Muscle layer of duodenum (tissue), 2 donors: Measurements from ENCODE around the gene COL8A1.

Experiments used
- H3K27ac ChIP-seq: one replicate; pipeline ENCODE4 v1.7.0; 2013; ENCODE audit warnings: mild to moderate bottlenecking, low read length
- H3K27me3 ChIP-seq: one replicate; pipeline ENCODE4 v1.7.0; 2013; ENCODE audit warnings: low read depth, mild to moderate bottlenecking, control low read depth, low read length
- H3K36me3 ChIP-seq, 2 donors: one replicate each; pipeline ENCODE4 v1.7.0; 2013; ENCODE audit warnings: low read length in 2 of 2, control low read depth in 1 of 2, mild to moderate bottlenecking in 1 of 2; ENCODE audit not compliant: insufficient read depth in 2 of 2, control insufficient read depth in 1 of 2
- H3K4me1 ChIP-seq, 2 donors: one replicate each; pipeline ENCODE4 v1.7.0; 2013; ENCODE audit warnings: low read length in 2 of 2, mild to moderate bottlenecking in 2 of 2, control low read depth in 1 of 2, moderate library complexity in 1 of 2; ENCODE audit not compliant: insufficient read depth in 2 of 2, control insufficient read depth in 1 of 2
- H3K4me3 ChIP-seq, 2 donors: one replicate each; pipeline ENCODE4 v1.7.0; 2013; ENCODE audit warnings: low read length in 2 of 2, low read depth in 1 of 2, mild to moderate bottlenecking in 1 of 2
- H3K9me3 ChIP-seq, 2 donors: one replicate each; pipeline ENCODE4 v1.7.0; 2013; ENCODE audit warnings: low read length in 2 of 2, control low read depth in 1 of 2, mild to moderate bottlenecking in 1 of 2; ENCODE audit not compliant: control insufficient read depth in 1 of 2
- donor health status: healthy.

Gene COL8A1

GRCh38 chr3:99777210-99777549 is 138.8 kb downstream of the COL8A1 start:
- Histone ChIP-seq H3K27me3 (no peaks in the 10 kb centered on the region), H3K36me3 (no peaks in the 10 kb centered on the region), H3K4me3 (no peak overlapping the region), H3K9me3 (no peaks in the 10 kb centered on the region), H3K4me1 (no peaks in the 10 kb centered on the region), H3K27ac (no peak overlapping the region)

GRCh38 chr3:99777708-99778107 is 139.3 kb downstream of the COL8A1 start:
- H3K9me3 ChIP-seq = no peaks in the 10 kb centered on the region
- H3K27me3 ChIP-seq = no peaks in the 10 kb centered on the region
- H3K4me1 ChIP-seq = no peaks in the 10 kb centered on the region
- no peak overlapping the region for H3K27ac ChIP-seq
- no peak overlapping the region for H3K4me3 ChIP-seq
- no peaks in the 10 kb centered on the region for H3K36me3 ChIP-seq

- H3K9me3 ChIP-seq = no peaks in the 10 kb centered on the region
- H3K27me3 ChIP-seq = no peaks in the 10 kb centered on the region
- no peaks in the 10 kb centered on the region for H3K4me1 ChIP-seq
- H3K36me3 ChIP-seq = no peaks in the 10 kb centered on the region
- H3K27ac ChIP-seq = no peak overlapping the region
- no peak overlapping the region for H3K4me3 ChIP-seq
Measured at GRCh38 chr3:99780749-99781148, 142.4 kb downstream of the COL8A1 start.

- no peaks in the 10 kb centered on the region for H3K9me3 ChIP-seq
Measured at GRCh38 chr3:99781761-99782160, 143.4 kb downstream of the COL8A1 start.

DNA sequence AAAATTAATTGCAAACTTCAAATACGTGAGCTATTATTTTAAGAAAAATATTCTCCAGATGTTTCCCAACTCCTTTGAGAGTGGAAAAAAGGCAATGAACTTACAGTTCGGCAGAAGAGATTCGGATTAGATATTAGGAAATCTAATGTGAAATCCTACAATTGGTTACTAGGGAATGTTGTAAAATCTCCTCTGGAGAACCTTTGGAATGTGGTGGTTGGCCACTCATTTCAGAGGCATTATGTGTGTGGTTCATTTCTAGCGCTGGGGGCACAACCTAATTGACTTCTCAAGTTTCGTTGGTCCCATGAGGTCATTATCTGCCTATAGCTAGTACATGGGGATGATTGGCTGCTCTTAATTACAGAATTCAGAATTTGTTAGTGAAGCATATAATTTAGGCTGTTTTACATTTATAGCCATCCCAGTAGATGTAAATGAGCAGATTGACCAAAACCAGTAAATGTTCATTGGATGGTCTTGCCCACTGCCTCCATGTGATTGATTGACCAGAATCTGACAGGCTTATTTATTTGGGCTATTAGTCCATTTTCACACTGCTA is 144.7 kb downstream of the COL8A1 start:
- Histone ChIP-seq H3K27ac (no peak overlapping the region), H3K27me3 (no peaks in the 10 kb centered on the region), H3K4me3 (no peak overlapping the region), H3K36me3 (no peaks in the 10 kb centered on the region), H3K4me1 (no peaks in the 10 kb centered on the region), H3K9me3 (no peaks in the 10 kb centered on the region)

More at GRCh38 chr3:99781761-99782160, 143.4 kb downstream of the COL8A1 start:
- Histone ChIP-seq H3K4me3 (no peak overlapping the region), H3K4me1 (no peaks in the 10 kb centered on the region), H3K27me3 (no peaks in the 10 kb centered on the region), H3K27ac (no peak overlapping the region), H3K36me3 (no peaks in the 10 kb centered on the region)

DNA sequence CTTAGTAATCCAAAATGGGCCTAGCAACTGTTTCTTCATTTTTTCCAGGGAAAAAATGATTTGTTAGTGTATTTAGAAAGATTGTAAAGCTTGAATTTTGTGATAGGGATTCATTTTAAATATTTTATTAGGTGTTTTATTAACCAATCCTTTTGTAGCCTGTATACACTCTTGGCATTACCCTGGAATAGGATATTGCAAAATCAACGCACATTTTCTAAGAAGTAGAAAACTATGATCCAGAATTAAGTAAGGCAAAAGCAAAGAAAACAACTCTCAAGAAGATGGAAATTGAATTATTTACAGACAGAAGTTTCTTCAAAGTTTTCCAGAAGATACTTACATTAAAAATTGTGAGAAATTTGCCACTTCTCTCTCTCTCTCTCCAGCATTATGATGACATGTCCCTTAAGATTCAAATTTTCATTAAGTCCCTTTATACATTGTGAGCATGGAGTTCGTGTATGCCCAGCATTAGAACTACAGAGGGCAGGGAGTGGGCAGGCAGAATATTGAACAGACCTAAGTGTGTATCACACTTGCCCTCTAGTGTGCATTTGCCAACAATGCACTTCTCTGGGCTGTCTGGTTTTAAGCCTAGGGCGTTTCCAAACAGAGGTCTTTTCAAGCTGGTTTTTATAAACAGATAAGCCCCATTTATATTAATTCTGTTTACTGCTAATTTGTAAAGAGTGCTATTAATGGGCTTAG is 150.8 kb downstream of the COL8A1 start:
- Histone ChIP-seq H3K27ac (no peak overlapping the region), H3K36me3 (no peaks in the 10 kb centered on the region), H3K9me3 (no peaks in the 10 kb centered on the region), H3K4me1 (no peaks in the 10 kb centered on the region), H3K4me3 (no peak overlapping the region), H3K27me3 (no peaks in the 10 kb centered on the region)

DNA sequence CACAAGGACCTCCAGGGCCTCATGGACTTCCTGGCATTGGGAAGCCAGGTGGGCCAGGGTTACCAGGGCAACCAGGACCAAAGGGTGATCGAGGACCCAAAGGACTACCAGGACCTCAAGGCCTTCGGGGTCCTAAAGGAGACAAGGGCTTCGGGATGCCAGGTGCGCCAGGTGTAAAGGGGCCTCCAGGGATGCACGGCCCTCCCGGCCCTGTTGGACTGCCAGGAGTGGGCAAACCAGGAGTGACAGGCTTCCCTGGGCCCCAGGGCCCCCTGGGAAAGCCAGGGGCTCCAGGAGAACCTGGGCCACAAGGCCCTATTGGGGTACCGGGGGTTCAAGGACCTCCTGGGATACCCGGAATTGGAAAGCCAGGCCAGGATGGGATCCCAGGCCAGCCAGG is 156.1 kb downstream of the COL8A1 start:
- Histone ChIP-seq H3K4me1 (no peaks in the 10 kb centered on the region), H3K4me3 (no peak overlapping the region), H3K9me3 (no peaks in the 10 kb centered on the region), H3K27me3 (no peaks in the 10 kb centered on the region), H3K36me3 (no peaks in the 10 kb centered on the region), H3K27ac (no peak overlapping the region)

DNA sequence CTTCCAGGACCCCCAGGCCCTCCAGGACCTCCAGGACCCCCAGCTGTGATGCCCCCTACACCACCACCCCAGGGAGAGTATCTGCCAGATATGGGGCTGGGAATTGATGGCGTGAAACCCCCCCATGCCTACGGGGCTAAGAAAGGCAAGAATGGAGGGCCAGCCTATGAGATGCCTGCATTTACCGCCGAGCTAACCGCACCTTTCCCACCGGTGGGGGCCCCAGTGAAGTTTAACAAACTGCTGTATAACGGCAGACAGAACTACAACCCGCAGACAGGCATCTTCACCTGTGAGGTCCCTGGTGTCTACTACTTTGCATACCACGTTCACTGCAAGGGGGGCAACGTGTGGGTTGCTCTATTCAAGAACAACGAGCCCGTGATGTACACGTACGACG is 157.2 kb downstream of the COL8A1 start:
- H3K4me3 ChIP-seq = no peak overlapping the region
- H3K4me1 ChIP-seq = no peaks in the 10 kb centered on the region
- H3K9me3 ChIP-seq = no peaks in the 10 kb centered on the region
- H3K27ac ChIP-seq = no peak overlapping the region
- no peaks in the 10 kb centered on the region for H3K36me3 ChIP-seq
- no peaks in the 10 kb centered on the region for H3K27me3 ChIP-seq

GRCh38 chr3:99799422-99799821 is 161.0 kb downstream of the COL8A1 start:
- Histone ChIP-seq H3K9me3 (peaks cover 0 to 4% of the 10 kb centered on the region in 2 donors), H3K27me3 (no peaks in the 10 kb centered on the region), H3K4me1 (no peaks in the 10 kb centered on the region), H3K36me3 (no peaks in the 10 kb centered on the region), H3K27ac (no peak overlapping the region), H3K4me3 (no peak overlapping the region)

- Histone ChIP-seq H3K4me1 (no peaks in the 10 kb centered on the region), H3K36me3 (peaks cover 0 to 6% of the 10 kb centered on the region in 2 donors), H3K27me3 (no peaks in the 10 kb centered on the region), H3K4me3 (no peak overlapping the region), H3K27ac (no peak overlapping the region), H3K9me3 (peaks cover 0 to 10% of the 10 kb centered on the region in 2 donors)
Measured at GRCh38 chr3:99803297-99803696, 164.9 kb downstream of the COL8A1 start.

GRCh38 chr3:99805160-99805559 is 166.8 kb downstream of the COL8A1 start:
- Histone ChIP-seq H3K27ac (no peak overlapping the region), H3K27me3 (no peaks in the 10 kb centered on the region), H3K36me3 (peaks cover 0 to 6% of the 10 kb centered on the region in 2 donors), H3K4me3 (no peak overlapping the region), H3K4me1 (no peaks in the 10 kb centered on the region), H3K9me3 (peaks cover 0 to 10% of the 10 kb centered on the region in 2 donors)
